Neutrophil (primary cell): ENCODE results near the gene RAB43.
A peak's percentile ranks its signal among the peaks of the same experiment; 100 is the strongest.
"Not testable (repeated sequence)": the region's sequence is repeated elsewhere in the genome, so short reads cannot be mapped to it uniquely, and the experiment has no call there.

Experiments
- H3K27ac ChIP-seq: fragments of 200-600 bp; sonication (generic); 2 replicates; pipeline ENCODE4 v1.5.1; 2016; ENCODE audit warnings: mild to moderate bottlenecking, moderate library complexity
- H3K27me3 ChIP-seq: fragments of 200-600 bp; sonication (generic); 2 replicates; pipeline ENCODE4 v1.6.0; 2016; ENCODE audit warnings: mild to moderate bottlenecking
- H3K36me3 ChIP-seq: fragments of 200-600 bp; sonication (generic); 2 replicates; pipeline ENCODE4 v1.5.1; 2017
- H3K4me1 ChIP-seq, 2 experiments: fragments of 200-600 bp in 1 of 2; sonication (generic) in 1 of 2; 1 replicate in 1 of 2; 2 replicates in 1 of 2; pipeline versions ENCODE4 v1.5.1 to v1.6.1; 2013 to 2016; ENCODE audit warnings: low read depth in 1 of 2, low read length in 1 of 2, mild to moderate bottlenecking in 1 of 2, moderate library complexity in 1 of 2; ENCODE audit not compliant: control insufficient read depth in 1 of 2, insufficient read depth in 1 of 2
- H3K4me3 ChIP-seq, 2 experiments: fragments of 200-600 bp in 1 of 2; sonication (generic) in 1 of 2; 1 replicate in 1 of 2; 2 replicates in 1 of 2; pipeline ENCODE4 v1.5.1; 2013 to 2016; ENCODE audit warnings: low read depth in 1 of 2, low read length in 1 of 2, mild to moderate bottlenecking in 1 of 2, moderate library complexity in 1 of 2
- H3K9me3 ChIP-seq: fragments of 200-600 bp; sonication (generic); 2 replicates; pipeline ENCODE4 v1.5.1; 2016
- TF ChIP-seq, protein P1 (sequence below): fragments of 200-600 bp; sonication (generic); IDR thresholded peaks from 2 replicates; pipeline ENCODE4 v1.5.1; 2016; ENCODE audit warnings: antibody characterized with exemption

RAB43 gene

GRCh38 chr3:129161860-129162271 lies 40.3 kb upstream of the RAB43 start:
- peak overlapping the region; percentile 71 to 93 for H3K4me3 ChIP-seq
- no peaks in the 10 kb centered on the region for H3K27me3 ChIP-seq
- H3K4me1 ChIP-seq, result peaks cover 27 to 28% of the 10 kb centered on the region in 2 experiments
- TF ChIP-seq, protein P1, sequence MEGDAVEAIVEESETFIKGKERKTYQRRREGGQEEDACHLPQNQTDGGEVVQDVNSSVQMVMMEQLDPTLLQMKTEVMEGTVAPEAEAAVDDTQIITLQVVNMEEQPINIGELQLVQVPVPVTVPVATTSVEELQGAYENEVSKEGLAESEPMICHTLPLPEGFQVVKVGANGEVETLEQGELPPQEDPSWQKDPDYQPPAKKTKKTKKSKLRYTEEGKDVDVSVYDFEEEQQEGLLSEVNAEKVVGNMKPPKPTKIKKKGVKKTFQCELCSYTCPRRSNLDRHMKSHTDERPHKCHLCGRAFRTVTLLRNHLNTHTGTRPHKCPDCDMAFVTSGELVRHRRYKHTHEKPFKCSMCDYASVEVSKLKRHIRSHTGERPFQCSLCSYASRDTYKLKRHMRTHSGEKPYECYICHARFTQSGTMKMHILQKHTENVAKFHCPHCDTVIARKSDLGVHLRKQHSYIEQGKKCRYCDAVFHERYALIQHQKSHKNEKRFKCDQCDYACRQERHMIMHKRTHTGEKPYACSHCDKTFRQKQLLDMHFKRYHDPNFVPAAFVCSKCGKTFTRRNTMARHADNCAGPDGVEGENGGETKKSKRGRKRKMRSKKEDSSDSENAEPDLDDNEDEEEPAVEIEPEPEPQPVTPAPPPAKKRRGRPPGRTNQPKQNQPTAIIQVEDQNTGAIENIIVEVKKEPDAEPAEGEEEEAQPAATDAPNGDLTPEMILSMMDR, result no peak
- peak overlapping the region; percentile 100 for H3K27ac ChIP-seq
- H3K9me3 ChIP-seq, result no peaks in the 10 kb centered on the region
- peaks cover 34% of the 10 kb centered on the region for H3K36me3 ChIP-seq

- peak within 1 kb of the TSS; percentile 71 to 93 for H3K4me3 ChIP-seq
- no peaks in the 10 kb centered on the region for H3K9me3 ChIP-seq
- peaks cover 34% of the 10 kb centered on the region for H3K36me3 ChIP-seq
- peaks cover 27 to 28% of the 10 kb centered on the region in 2 experiments for H3K4me1 ChIP-seq
- no peaks in the 10 kb centered on the region for H3K27me3 ChIP-seq
- peak within 1 kb of the TSS; percentile 100 for H3K27ac ChIP-seq
- TF ChIP-seq, protein P1, result peak; percentile 72
These were observed 39.6 kb upstream of the RAB43 start, which contains the start of gene ISY1 for GRCh38 chr3:129160891-129161859. TSS of gene ISY1 (minus strand) at chr3:129161063. CDS start at chr3:129160975, 88 bp downstream.

DNA sequence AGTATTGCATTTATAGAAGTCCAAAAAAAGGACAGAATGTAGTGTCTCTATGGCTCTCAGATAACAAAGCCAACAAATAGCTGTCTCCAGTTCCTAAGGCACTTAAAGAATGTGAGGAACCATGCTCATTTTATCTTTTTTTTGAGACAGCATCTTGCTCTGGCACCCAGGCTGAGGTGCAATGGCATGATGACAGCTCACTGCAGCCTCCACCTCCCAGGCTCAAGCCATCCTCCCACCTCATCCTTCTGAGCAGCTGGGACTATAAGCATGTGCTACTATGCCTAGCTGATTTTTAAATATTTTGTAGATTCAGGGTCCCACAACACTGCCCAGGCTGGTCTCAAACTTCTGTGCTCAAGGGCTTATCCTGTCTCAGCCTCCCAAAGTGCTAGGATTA lies 23.2 kb upstream of the RAB43 start:
- H3K9me3 ChIP-seq, result no peaks in the 10 kb centered on the region
- TF ChIP-seq, protein P1, result no peak
- no peaks in the 10 kb centered on the region for H3K27me3 ChIP-seq
- no peak overlapping the region for H3K27ac ChIP-seq
- no peaks in the 10 kb centered on the region for H3K4me1 ChIP-seq
- H3K4me3 ChIP-seq, result no peak overlapping the region
- peaks cover 60% of the 10 kb centered on the region for H3K36me3 ChIP-seq

GRCh38 chr3:129141011-129141410 lies 19.4 kb upstream of the RAB43 start:
- H3K4me3 ChIP-seq, H3K4me1 ChIP-seq, H3K27me3 ChIP-seq, H3K9me3 ChIP-seq, H3K27ac ChIP-seq: not testable (repeated sequence)
- peaks cover 73% of the 10 kb centered on the region for H3K36me3 ChIP-seq

DNA sequence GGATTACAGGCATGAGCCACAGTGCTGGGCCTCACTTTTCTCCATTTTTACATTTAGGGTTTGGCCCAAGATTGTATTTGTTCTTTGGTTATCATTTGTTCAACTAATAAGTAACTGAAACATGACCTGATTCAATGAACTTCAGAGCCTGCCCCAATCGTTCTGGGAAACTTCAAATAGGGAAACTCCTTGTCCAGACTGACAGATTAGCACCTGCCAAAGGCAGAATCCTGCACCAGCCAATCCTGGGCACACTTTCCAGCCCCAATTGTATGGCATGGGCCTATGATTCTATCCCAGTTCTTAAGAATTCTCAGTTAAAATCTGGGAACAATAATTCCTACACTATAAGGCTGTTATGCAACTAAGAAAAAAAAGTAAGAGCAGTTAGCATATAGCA lies 18.3 kb upstream of the RAB43 start:
- Histone ChIP-seq H3K4me3 (no peak overlapping the region), H3K36me3 (peaks cover 74% of the 10 kb centered on the region), H3K4me1 (no peaks in the 10 kb centered on the region), H3K9me3 (no peaks in the 10 kb centered on the region), H3K27ac (no peak overlapping the region), H3K27me3 (no peaks in the 10 kb centered on the region)
- TF ChIP-seq, protein P1, result no peak

- peaks cover 89% of the 10 kb centered on the region for H3K36me3 ChIP-seq
- not testable (repeated sequence) for H3K4me1 ChIP-seq, H3K27ac ChIP-seq, H3K9me3 ChIP-seq, H3K27me3 ChIP-seq, H3K4me3 ChIP-seq
These were observed 14.7 kb upstream of the RAB43 start for GRCh38 chr3:129136275-129136674.
